Measurements from ENCODE around the gene ALDH18A1. TPM values are rescaled to one million over a fixed set of nuclear protein-coding genes. Genes with fewer than 3 reads are reported as not detected.

The ALDH18A1 gene
- total RNA-seq, 1 experiment from 2014 or later, result 70.3 TPM

GRCh38 chr10:95616446-95616845 lies 40.1 kb downstream of the ALDH18A1 start:
- H3F3A ChIP-seq (ENCODE audit: low read length, unreplicated experiment), result no peaks in the 10 kb centered on the region
- no peak overlapping the region for H2AFZ ChIP-seq (ENCODE audit: low read length)
- TF ChIP-seq EZH2phosphoT487 (IDR thresholded peaks at IDR 0.05; ENCODE audit: borderline replicate concordance, low read length) (no peak), EZH2 (IDR thresholded peaks at IDR 0.05; ENCODE audit: low read length, unreplicated experiment) (no peak)
- TF ChIP-seq, protein P1, sequence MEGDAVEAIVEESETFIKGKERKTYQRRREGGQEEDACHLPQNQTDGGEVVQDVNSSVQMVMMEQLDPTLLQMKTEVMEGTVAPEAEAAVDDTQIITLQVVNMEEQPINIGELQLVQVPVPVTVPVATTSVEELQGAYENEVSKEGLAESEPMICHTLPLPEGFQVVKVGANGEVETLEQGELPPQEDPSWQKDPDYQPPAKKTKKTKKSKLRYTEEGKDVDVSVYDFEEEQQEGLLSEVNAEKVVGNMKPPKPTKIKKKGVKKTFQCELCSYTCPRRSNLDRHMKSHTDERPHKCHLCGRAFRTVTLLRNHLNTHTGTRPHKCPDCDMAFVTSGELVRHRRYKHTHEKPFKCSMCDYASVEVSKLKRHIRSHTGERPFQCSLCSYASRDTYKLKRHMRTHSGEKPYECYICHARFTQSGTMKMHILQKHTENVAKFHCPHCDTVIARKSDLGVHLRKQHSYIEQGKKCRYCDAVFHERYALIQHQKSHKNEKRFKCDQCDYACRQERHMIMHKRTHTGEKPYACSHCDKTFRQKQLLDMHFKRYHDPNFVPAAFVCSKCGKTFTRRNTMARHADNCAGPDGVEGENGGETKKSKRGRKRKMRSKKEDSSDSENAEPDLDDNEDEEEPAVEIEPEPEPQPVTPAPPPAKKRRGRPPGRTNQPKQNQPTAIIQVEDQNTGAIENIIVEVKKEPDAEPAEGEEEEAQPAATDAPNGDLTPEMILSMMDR (conservative IDR thresholded peaks at IDR 0.05; ENCODE audit: low read depth, low read length), result no peak
- no peaks in the 10 kb centered on the region for H3K79me2 ChIP-seq (ENCODE audit: low read length)
- BruUV-seq (replicated peaks), result no TSS peak
- H3K9ac ChIP-seq (ENCODE audit: low read length), result no peak overlapping the region
- no peaks in the 10 kb centered on the region for H3K9me2 ChIP-seq (replicated peaks; ENCODE audit: low read length)
- H3K27ac ChIP-seq (ENCODE audit: low read length), result no peak overlapping the region
- DNase-seq (no peak), ATAC-seq (no peak)
- ChIA-PET CTCF (no interaction called here), POLR2A (ENCODE audit: unreplicated experiment) (no interaction called here)
- H3K4me1 ChIP-seq (ENCODE audit: insufficient read depth, low read length), result no peaks in the 10 kb centered on the region
- no peak overlapping the region for H3K4me3 ChIP-seq (ENCODE audit: low read length)
- intact Hi-C loops (cut with micrococcal nuclease), result no loop called here
- H4K20me1 ChIP-seq (ENCODE audit: low read length), result no peaks in the 10 kb centered on the region
- H3K4me2 ChIP-seq (ENCODE audit: low read length), result no peak overlapping the region
- H3K27me3 ChIP-seq (ENCODE audit: low read length), result no peaks in the 10 kb centered on the region
- H3K36me3 ChIP-seq (ENCODE audit: low read depth, low read length), result peaks cover 23% of the 10 kb centered on the region
- no peaks in the 10 kb centered on the region for H3K9me3 ChIP-seq (ENCODE audit: low read length)

DNA sequence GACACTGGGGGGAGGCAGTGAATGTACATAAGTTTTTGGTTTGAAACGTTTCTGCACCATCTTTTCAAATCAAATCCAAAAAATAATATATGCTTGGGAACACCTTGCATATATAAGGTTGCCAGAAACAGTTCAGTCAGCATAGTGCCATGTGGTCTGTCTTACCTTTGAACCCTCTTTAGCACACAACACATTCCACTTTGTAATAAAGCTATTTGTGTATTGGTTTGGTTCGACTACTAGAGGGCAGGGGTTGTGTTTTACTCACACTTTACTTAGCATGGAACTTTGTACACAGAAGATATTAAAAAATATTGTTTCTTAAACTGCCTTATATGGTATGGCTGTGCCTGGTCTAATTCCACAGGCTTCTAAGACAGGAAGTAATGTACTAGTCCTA lies 43.2 kb downstream of the ALDH18A1 start:
- Histone ChIP-seq H4K20me1 (ENCODE audit: low read length) (no peaks in the 10 kb centered on the region), H3K4me1 (ENCODE audit: insufficient read depth, low read length) (no peaks in the 10 kb centered on the region), H3K79me2 (ENCODE audit: low read length) (no peaks in the 10 kb centered on the region), H3K9me3 (ENCODE audit: low read length) (no peaks in the 10 kb centered on the region), H3K36me3 (ENCODE audit: low read depth, low read length) (peaks cover 22% of the 10 kb centered on the region), H3K4me3 (ENCODE audit: low read length) (no peak overlapping the region), H3F3A (ENCODE audit: low read length, unreplicated experiment) (no peaks in the 10 kb centered on the region), H3K27me3 (ENCODE audit: low read length) (no peaks in the 10 kb centered on the region), H3K9me2 (replicated peaks; ENCODE audit: low read length) (no peaks in the 10 kb centered on the region), H3K9ac (ENCODE audit: low read length) (no peak overlapping the region), H3K4me2 (ENCODE audit: low read length) (no peak overlapping the region), H3K27ac (ENCODE audit: low read length) (no peak overlapping the region), H2AFZ (ENCODE audit: low read length) (no peak overlapping the region)
- TF ChIP-seq, protein P1 (conservative IDR thresholded peaks at IDR 0.05; ENCODE audit: low read depth, low read length), result no peak
- no peak for TF ChIP-seq EZH2phosphoT487 (IDR thresholded peaks at IDR 0.05; ENCODE audit: borderline replicate concordance, low read length)
- no peak for TF ChIP-seq EZH2 (IDR thresholded peaks at IDR 0.05; ENCODE audit: low read length, unreplicated experiment)
- intact Hi-C loops (cut with micrococcal nuclease), result no loop called here
- DNase-seq (no peak), ATAC-seq (no peak)
- ChIA-PET POLR2A (ENCODE audit: unreplicated experiment) (interaction anchor here (0.7 kb wide), 1 partner anchor 1576 kb away, joined by 3 read pairs; no protein-coding TSS in a partner anchor), CTCF (no interaction called here)
- BruUV-seq (replicated peaks), result no TSS peak

GRCh38 chr10:95610727-95611126 lies 45.8 kb downstream of the ALDH18A1 start:
- no peak overlapping the region for H2AFZ ChIP-seq (ENCODE audit: low read length)
- no peaks in the 10 kb centered on the region for H3F3A ChIP-seq (ENCODE audit: low read length, unreplicated experiment)
- intact Hi-C loops (cut with micrococcal nuclease), result no loop called here
- ChIA-PET CTCF (no interaction called here), POLR2A (ENCODE audit: unreplicated experiment) (no interaction called here)
- DNase-seq, result no peak
- H3K9me3 ChIP-seq (ENCODE audit: low read length), result no peaks in the 10 kb centered on the region
- no peak overlapping the region for H3K9ac ChIP-seq (ENCODE audit: low read length)
- no peak for ATAC-seq
- no peak overlapping the region for H3K4me2 ChIP-seq (ENCODE audit: low read length)
- no peaks in the 10 kb centered on the region for H3K4me1 ChIP-seq (ENCODE audit: insufficient read depth, low read length)
- no peaks in the 10 kb centered on the region for H4K20me1 ChIP-seq (ENCODE audit: low read length)
- H3K9me2 ChIP-seq (replicated peaks; ENCODE audit: low read length), result no peaks in the 10 kb centered on the region
- H3K27me3 ChIP-seq (ENCODE audit: low read length), result no peaks in the 10 kb centered on the region
- no peak overlapping the region for H3K27ac ChIP-seq (ENCODE audit: low read length)
- TF ChIP-seq EZH2 (IDR thresholded peaks at IDR 0.05; ENCODE audit: low read length, unreplicated experiment) (no peak), EZH2phosphoT487 (IDR thresholded peaks at IDR 0.05; ENCODE audit: borderline replicate concordance, low read length) (no peak)
- TF ChIP-seq, protein P1 (conservative IDR thresholded peaks at IDR 0.05; ENCODE audit: low read depth, low read length), result no peak
- no peak overlapping the region for H3K4me3 ChIP-seq (ENCODE audit: low read length)
- BruUV-seq (replicated peaks), result no TSS peak
- H3K79me2 ChIP-seq (ENCODE audit: low read length), result no peaks in the 10 kb centered on the region
- H3K36me3 ChIP-seq (ENCODE audit: low read depth, low read length), result peaks cover 22% of the 10 kb centered on the region

Measured in PC-3 (cell line).